ENCODE measurements around the gene RNU7-1.

- TF ChIP-seq BHLHE40 (IDR thresholded peaks at IDR 0.05; ENCODE audit: low read depth, low read length) (no peak), POLR2A (IDR thresholded peaks at IDR 0.05; ENCODE audit: low read depth, low read length) (no peak), CTCF (conservative IDR thresholded peaks at IDR 0.05; ENCODE audit: low read depth, low read length) (peak; percentile 40), SMC3 (IDR thresholded peaks at IDR 0.05; ENCODE audit: low read depth, low read length) (no peak), CEBPB (IDR thresholded peaks at IDR 0.05; ENCODE audit: low read depth, low read length) (no peak), CHD1 (IDR thresholded peaks at IDR 0.05; ENCODE audit: low read depth, low read length) (no peak), RCOR1 (IDR thresholded peaks at IDR 0.05; ENCODE audit: insufficient replicate concordance, low read length) (no peak)
Observed at GRCh38 chr12:6960593-6961277, 17.1 kb downstream of the RNU7-1 start.

All from IMR-90 (cell line).